ENCODE results near the gene UTP20. TPM values are rescaled to one million over a fixed set of nuclear protein-coding genes. Genes with fewer than 3 reads are reported as not detected.
A peak's percentile ranks its signal among the peaks of the same experiment; 100 is the strongest.
"Not testable (repeated sequence)": the region's sequence is repeated elsewhere in the genome, so short reads cannot be mapped to it uniquely, and the experiment has no call there.

UTP20 gene
- total RNA-seq, 1 donor from 2014 or later: 21.4 TPM

GRCh38 chr12:101414533-101415119 lies 134.7 kb downstream of the UTP20 start:
- Mint-ChIP-seq H3K4me3 (no peak overlapping the region), H3K27me3 (peaks cover 12% of the 10 kb centered on the region), H3K27ac (no peak overlapping the region), H3K36me3 (no peaks in the 10 kb centered on the region), H3K9me3 (no peaks in the 10 kb centered on the region), H3K4me1 (ENCODE audit: unreplicated experiment) (no peaks in the 10 kb centered on the region)
- DNase-seq (ENCODE audit: extremely low spot score, unreplicated experiment): no peak
- peak; percentile 83 for TF ChIP-seq CTCF (conservative IDR thresholded peaks at IDR 0.05)

- Mint-ChIP-seq H3K4me3 (no peak overlapping the region), H3K27me3 (peaks cover 12% of the 10 kb centered on the region), H3K36me3 (no peaks in the 10 kb centered on the region), H3K4me1 (ENCODE audit: unreplicated experiment) (no peaks in the 10 kb centered on the region), H3K9me3 (no peaks in the 10 kb centered on the region), H3K27ac (no peak overlapping the region)
- no peak for DNase-seq (ENCODE audit: extremely low spot score, unreplicated experiment)
- no peak for TF ChIP-seq CTCF (conservative IDR thresholded peaks at IDR 0.05)
Observed at GRCh38 chr12:101415228-101415627, 135.3 kb downstream of the UTP20 start.

GRCh38 chr12:101422066-101422465 lies 142.2 kb downstream of the UTP20 start:
- DNase-seq (ENCODE audit: extremely low spot score, unreplicated experiment); H3K4me1 Mint-ChIP-seq (ENCODE audit: unreplicated experiment); H3K9me3 Mint-ChIP-seq; H3K27me3 Mint-ChIP-seq; H3K27ac Mint-ChIP-seq; H3K4me3 Mint-ChIP-seq; H3K36me3 Mint-ChIP-seq: not testable (repeated sequence)

- no peak for DNase-seq (ENCODE audit: extremely low spot score, unreplicated experiment)
- Mint-ChIP-seq H3K36me3 (no peaks in the 10 kb centered on the region), H3K9me3 (no peaks in the 10 kb centered on the region), H3K4me3 (no peak overlapping the region), H3K27me3 (no peaks in the 10 kb centered on the region), H3K4me1 (ENCODE audit: unreplicated experiment) (no peaks in the 10 kb centered on the region), H3K27ac (no peak overlapping the region)
- no peak for TF ChIP-seq CTCF (conservative IDR thresholded peaks at IDR 0.05)
Observed at GRCh38 chr12:101424620-101425019, 144.7 kb downstream of the UTP20 start.

GRCh38 chr12:101430456-101430855 lies 150.6 kb downstream of the UTP20 start:
- H3K4me3 Mint-ChIP-seq: no peak overlapping the region
- H3K9me3 Mint-ChIP-seq: no peaks in the 10 kb centered on the region
- no peak for TF ChIP-seq CTCF (conservative IDR thresholded peaks at IDR 0.05)
- no peaks in the 10 kb centered on the region for H3K27me3 Mint-ChIP-seq
- H3K27ac Mint-ChIP-seq: no peak overlapping the region
- no peaks in the 10 kb centered on the region for H3K36me3 Mint-ChIP-seq
- no peaks in the 10 kb centered on the region for H3K4me1 Mint-ChIP-seq (ENCODE audit: unreplicated experiment)
- no peak for DNase-seq (ENCODE audit: extremely low spot score, unreplicated experiment)

- DNase-seq (ENCODE audit: extremely low spot score, unreplicated experiment): no peak
- H3K9me3 Mint-ChIP-seq: no peaks in the 10 kb centered on the region
- H3K4me1 Mint-ChIP-seq (ENCODE audit: unreplicated experiment): no peaks in the 10 kb centered on the region
- no peaks in the 10 kb centered on the region for H3K27me3 Mint-ChIP-seq
- no peak overlapping the region for H3K4me3 Mint-ChIP-seq
- TF ChIP-seq CTCF (conservative IDR thresholded peaks at IDR 0.05): no peak
- no peaks in the 10 kb centered on the region for H3K36me3 Mint-ChIP-seq
- H3K27ac Mint-ChIP-seq: no peak overlapping the region
Observed at GRCh38 chr12:101436136-101436535, 156.2 kb downstream of the UTP20 start.

Other genes starting within 250 kb of the UTP20 start
- gene SLC5A8, start 69.9 kb upstream of the UTP20 start, total RNA-seq (ENCODE audit: low replicate concordance): 0.72 and 1.0 TPM in 2 replicates
- 80.5 and 140 TPM in 2 replicates for gene ARL1, start 127.7 kb downstream of the UTP20 start, total RNA-seq (ENCODE audit: low replicate concordance)
- gene SPIC, start 195.2 kb downstream of the UTP20 start, total RNA-seq (ENCODE audit: low replicate concordance): not detected in 2 replicates